HG03469 (cell line): ENCODE measurements around the gene OPTN.

Experiments
- ATAC-seq: cut with Tn5 transposase; IDR thresholded peaks from one replicate; pipeline ENCODE4 v1.9.1; 2021; ENCODE audit warnings: mild to moderate bottlenecking, moderate library complexity, moderate number of reproducible peaks; ENCODE audit not compliant: unreplicated experiment

The OPTN gene

GRCh38 chr10:13180788-13181187, 80.8 kb downstream of the OPTN start:
- no peak for ATAC-seq

- no peak for ATAC-seq
These were observed 82.5 kb downstream of the OPTN start for GRCh38 chr10:13182424-13182823.

GRCh38 chr10:13183625-13184024, 83.7 kb downstream of the OPTN start:
- ATAC-seq = no peak

GRCh38 chr10:13184276-13184675, 84.3 kb downstream of the OPTN start:
- no peak for ATAC-seq

- ATAC-seq = no peak
These were observed 85.0 kb downstream of the OPTN start for GRCh38 chr10:13184730-13185514.

GRCh38 chr10:13187135-13187534, 87.2 kb downstream of the OPTN start:
- ATAC-seq = no peak
